ENCODE measurements around the gene ADD1.

DNA sequence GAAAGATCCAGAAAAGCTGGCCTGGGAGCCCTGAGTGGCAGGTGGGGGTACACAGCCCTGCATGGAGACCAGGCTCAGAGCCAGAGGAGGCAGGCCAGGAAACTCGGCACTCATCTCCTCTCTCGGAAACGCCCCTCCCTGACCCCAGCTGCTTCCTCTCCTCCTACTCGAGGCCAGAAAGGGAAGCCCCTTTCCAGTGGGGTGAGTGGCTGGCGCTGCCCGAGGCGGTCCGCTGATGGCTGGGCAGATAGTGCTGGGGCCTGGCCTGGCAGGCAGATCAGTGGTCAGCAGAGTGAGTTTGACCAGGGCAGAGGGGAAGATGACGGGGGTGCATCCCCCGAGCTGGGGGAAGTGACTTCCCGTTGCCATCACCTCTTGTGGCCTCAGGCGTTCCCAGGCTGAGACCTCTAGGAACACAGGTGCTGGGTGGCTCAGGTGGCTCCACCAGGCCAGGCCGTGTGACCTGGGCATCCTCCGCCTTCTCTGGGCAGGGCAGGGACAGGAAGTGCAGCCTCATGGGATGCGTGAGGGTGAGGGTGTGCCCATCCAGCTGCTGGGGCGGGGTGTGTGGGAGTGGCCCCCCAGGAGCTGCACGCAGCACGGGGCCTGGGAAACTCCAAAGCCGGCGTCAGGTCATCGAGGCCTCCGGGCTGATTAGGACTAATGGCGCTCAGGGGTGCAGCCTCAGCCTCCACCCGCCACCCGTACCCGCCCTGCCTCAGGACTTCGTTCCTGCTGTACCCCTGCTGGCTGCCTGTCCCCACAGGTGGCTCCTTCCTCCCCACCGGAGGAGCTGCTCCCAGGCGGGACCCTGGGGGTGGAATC lies 45.0 kb upstream of the ADD1 start:
- TF ChIP-seq SUZ12 (IDR thresholded peaks at IDR 0.05; ENCODE audit: extremely low read depth, insufficient read depth, insufficient read length) (no peak), ZNF274 (IDR thresholded peaks at IDR 0.05; ENCODE audit: low read depth, low read length) (no peak)

All from NT2/D1 (cell line).